HepG2 (cell line): Measurements from ENCODE around the gene CCNA2. TPM values are rescaled to one million over a fixed set of nuclear protein-coding genes. Genes with fewer than 3 reads are reported as not detected.

Experiments used
- BATF2 ChIP-seq: sonication (generic); formaldehyde crosslinking; IDR thresholded peaks from 2 replicates; pipeline ENCODE4 v1.8.0; 2022; ENCODE audit warnings: mild to moderate bottlenecking, missing genetic modification reagents, moderate library complexity
- DRAP1 ChIP-seq: IDR thresholded peaks from 2 replicates; pipeline ENCODE4 v1.6.1; 2016; ENCODE audit warnings: missing genetic modification reagents, missing compliant biosample characterization
- FOXM1 ChIP-seq: sonication (generic); formaldehyde crosslinking; IDR thresholded peaks from 2 replicates; pipeline ENCODE4 v1.5.0; 2020; ENCODE audit warnings: missing genetic modification reagents
- HNRNPH1 ChIP-seq: fragments of 200-400 bp; formaldehyde crosslinking; optimal IDR thresholded peaks from 2 replicates; pipeline ENCODE3; 2017; ENCODE audit warnings: mild to moderate bottlenecking, low read depth, low read length
- KDM5B ChIP-seq: sonication (generic); formaldehyde crosslinking; IDR thresholded peaks from 2 replicates; pipeline ENCODE4 v1.4.0; 2020; ENCODE audit warnings: missing genetic modification reagents, mild to moderate bottlenecking, borderline replicate concordance
- KMT2B ChIP-seq: IDR thresholded peaks from 2 replicates; pipeline ENCODE4 v1.6.1; 2016; ENCODE audit warnings: missing genetic modification reagents, missing compliant biosample characterization
- MIER3 ChIP-seq: IDR thresholded peaks from 2 replicates; pipeline ENCODE4 v1.6.1; 2016; ENCODE audit warnings: missing compliant biosample characterization, borderline replicate concordance
- MYPOP ChIP-seq: sonication (generic); formaldehyde crosslinking; IDR thresholded peaks from 2 replicates; pipeline ENCODE4 v1.8.1; 2023; ENCODE audit warnings: mild to moderate bottlenecking, moderate library complexity, missing genetic modification reagents
- NFATC3 ChIP-seq: sonication (generic); formaldehyde crosslinking; IDR thresholded peaks from 2 replicates; pipeline ENCODE4 v1.5.1; 2020; ENCODE audit warnings: mild to moderate bottlenecking, missing genetic modification reagents
- RBFOX2 ChIP-seq: fragments of 200-400 bp; formaldehyde crosslinking; IDR thresholded peaks from 2 replicates; pipeline ENCODE4 v1.6.1; 2017; ENCODE audit warnings: low read depth, mild to moderate bottlenecking, low read length
- RELA ChIP-seq: sonication (generic); formaldehyde crosslinking; IDR thresholded peaks from 2 replicates; pipeline ENCODE4 v1.4.0; 2020; ENCODE audit warnings: missing genetic modification reagents
- SATB2 ChIP-seq: sonication (generic); formaldehyde crosslinking; IDR thresholded peaks from 2 replicates; pipeline ENCODE4 v1.5.0; 2020; ENCODE audit warnings: missing genetic modification reagents
- SETDB1 ChIP-seq: sonication (generic); formaldehyde crosslinking; IDR thresholded peaks from 2 replicates; pipeline ENCODE4 v1.5.1; 2020; ENCODE audit warnings: missing genetic modification reagents, mild to moderate bottlenecking, borderline replicate concordance
- STAT6 ChIP-seq: sonication (generic); formaldehyde crosslinking; IDR thresholded peaks from 2 replicates; pipeline ENCODE4 v1.4.0; 2020; ENCODE audit warnings: missing genetic modification reagents, mild to moderate bottlenecking, borderline replicate concordance
- TERF1 ChIP-seq: sonication (generic); formaldehyde crosslinking; IDR thresholded peaks from 2 replicates; pipeline ENCODE4 v1.8.0; 2022; ENCODE audit warnings: mild to moderate bottlenecking, missing genetic modification reagents, moderate library complexity
- TMF1 ChIP-seq: sonication (generic); formaldehyde crosslinking; IDR thresholded peaks from 2 replicates; pipeline ENCODE4 v1.8.1; 2022; ENCODE audit warnings: low read depth, missing genetic modification reagents
- TOE1 ChIP-seq: sonication (generic); formaldehyde crosslinking; IDR thresholded peaks from 2 replicates; pipeline ENCODE4 v1.4.0; 2020; ENCODE audit warnings: mild to moderate bottlenecking, missing genetic modification reagents
- ZBTB42 ChIP-seq: sonication (generic); formaldehyde crosslinking; IDR thresholded peaks from 2 replicates; pipeline ENCODE4 v1.5.0; 2020; ENCODE audit warnings: mild to moderate bottlenecking, missing genetic modification reagents
- ZKSCAN8 ChIP-seq: IDR thresholded peaks from 2 replicates; pipeline ENCODE4 v1.6.1; 2016; ENCODE audit warnings: borderline replicate concordance, missing genetic modification reagents, missing compliant biosample characterization
- ZMYM4 ChIP-seq: sonication (generic); formaldehyde crosslinking; IDR thresholded peaks from 2 replicates; pipeline ENCODE4 v1.8.1; 2023; ENCODE audit warnings: mild to moderate bottlenecking, missing genetic modification reagents
- ZNF512 ChIP-seq: sonication (generic); formaldehyde crosslinking; IDR thresholded peaks from 2 replicates; pipeline ENCODE4 v1.4.0; 2020; ENCODE audit warnings: mild to moderate bottlenecking, missing genetic modification reagents
- ZNF558 ChIP-seq: sonication (generic); formaldehyde crosslinking; IDR thresholded peaks from 2 replicates; pipeline ENCODE4 v1.9.0; 2022; ENCODE audit warnings: mild to moderate bottlenecking, missing genetic modification reagents, borderline replicate concordance
- polyA plus RNA-seq, 8 experiments: library from polyadenylated mRNA; depleted of rRNA in 3 of 8; stranded (reverse) in 7 of 8; unstranded in 1 of 8; fragments of >200 nt; fragmentation: Illumina TruSeq in 4 of 8; extraction: Trizol in 4 of 8; gene quantifications; 2 replicates each; pipeline versions ENCODE4 v1.2.1 to v1.2.3, GENCODE V29; 2011 to 2016; ENCODE audit warnings: low read depth in 4 of 8, missing spikeins in 1 of 8, mixed read lengths in 1 of 8; ENCODE audit not compliant: insufficient read depth in 1 of 8
- total RNA-seq, 5 experiments: library from RNA; depleted of rRNA; stranded (reverse); fragments of >200 nt; fragmentation: Illumina TruSeq; extraction: Trizol; gene quantifications; 2 replicates each; pipeline ENCODE4 v1.2.3, GENCODE V29; 2016; ENCODE audit warnings: low read depth in 1 of 5

Gene CCNA2
- total and polyA plus RNA-seq, 2 of the 13 experiments (the other 11 are each of a cell fraction or from before 2014, with no cell fraction given): 31.3 to 105 TPM

GRCh38 chr4:121800961-121801714 is 22.5 kb downstream of the CCNA2 start, which contains the start of gene EXOSC9 (continued):
- TF ChIP-seq ZNF512 (CRISPR knock-in tag) (no peak), RELA (CRISPR knock-in tag) (no peak), MIER3 (CRISPR knock-in tag) (peak; percentile 74; the same call in 1 of the 2 replicates), SETDB1 (CRISPR knock-in tag) (no peak), TOE1 (CRISPR knock-in tag) (no peak), MYPOP (CRISPR knock-in tag) (peak; percentile 72; the same call in 1 of the 2 replicates), DRAP1 (CRISPR knock-in tag) (peak; percentile 92), SATB2 (CRISPR knock-in tag) (peak; percentile 70; the same call in 1 of the 2 replicates), TERF1 (no peak), KMT2B (CRISPR knock-in tag) (peak; percentile 100), KDM5B (CRISPR knock-in tag) (0 out of 2 replicates have a peak, but pooled peaks have one; percentile 47), ZBTB42 (CRISPR knock-in tag) (0 out of 2 replicates have a peak, but pooled peaks have one; percentile 45), BATF2 (CRISPR knock-in tag) (peak; percentile 60; the same call in 1 of the 2 replicates), FOXM1 (CRISPR knock-in tag) (no peak), HNRNPH1 (no peak), RBFOX2 (peak; percentile 86), NFATC3 (0 out of 2 replicates have a peak, but pooled peaks have one; percentile 29), ZNF558 (CRISPR knock-in tag) (no peak), ZMYM4 (CRISPR knock-in tag) (peak; percentile 97), STAT6 (CRISPR knock-in tag) (peak; percentile 76; the same call in 1 of the 2 replicates), TMF1 (no peak; the same call in 1 of the 2 replicates), ZKSCAN8 (peak; percentile 51; the same call in 1 of the 2 replicates)
